ENCODE data around the gene GSS.
"Not testable (repeated sequence)": the region's sequence is repeated elsewhere in the genome, so short reads cannot be mapped to it uniquely, and the experiment has no call there.

Gene GSS

DNA sequence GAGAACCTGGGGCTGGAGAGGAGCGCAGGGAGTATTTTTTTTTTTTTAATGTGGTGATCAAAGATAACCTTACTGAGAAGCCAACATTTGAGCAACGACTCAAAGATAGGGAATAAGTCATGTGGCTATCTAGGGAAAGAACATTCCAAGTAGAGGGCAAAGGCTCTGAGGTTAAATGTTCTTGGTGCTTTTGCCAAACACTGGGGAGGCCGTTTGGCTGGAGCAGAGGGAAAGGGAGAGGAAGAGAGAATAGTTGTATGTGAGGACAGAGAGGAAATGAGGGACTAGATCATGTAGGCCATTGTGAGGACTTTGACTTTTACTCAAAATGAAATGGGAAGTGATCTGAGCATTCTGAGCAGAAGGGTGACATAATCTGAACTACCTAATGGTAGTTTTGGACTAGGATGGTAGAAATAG is 51.4 kb downstream of the GSS start:
- DNase-seq (ENCODE audit: low read depth) = no peak

DNA sequence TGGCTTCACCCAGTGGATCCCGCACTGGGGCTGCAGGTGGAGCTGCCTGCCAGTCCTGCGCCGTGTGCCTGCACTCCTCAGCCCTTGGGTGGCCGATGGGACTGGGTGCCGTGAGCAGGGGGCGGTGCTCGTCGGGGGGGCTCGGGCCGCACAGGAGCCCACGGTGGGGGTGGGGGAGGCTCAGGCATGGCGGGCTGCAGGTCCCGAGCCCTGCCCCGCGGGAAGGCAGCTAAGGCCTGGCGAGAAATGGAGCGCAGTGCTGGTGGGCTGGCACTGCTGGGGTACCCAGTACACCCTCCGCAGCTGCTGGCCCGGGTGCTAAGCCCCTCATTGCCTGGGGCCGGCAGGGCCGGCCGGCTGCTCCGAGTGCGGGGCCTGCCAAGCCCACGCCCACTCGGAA is 56.9 kb downstream of the GSS start:
- DNase-seq (ENCODE audit: low read depth) = not testable (repeated sequence)

DNA sequence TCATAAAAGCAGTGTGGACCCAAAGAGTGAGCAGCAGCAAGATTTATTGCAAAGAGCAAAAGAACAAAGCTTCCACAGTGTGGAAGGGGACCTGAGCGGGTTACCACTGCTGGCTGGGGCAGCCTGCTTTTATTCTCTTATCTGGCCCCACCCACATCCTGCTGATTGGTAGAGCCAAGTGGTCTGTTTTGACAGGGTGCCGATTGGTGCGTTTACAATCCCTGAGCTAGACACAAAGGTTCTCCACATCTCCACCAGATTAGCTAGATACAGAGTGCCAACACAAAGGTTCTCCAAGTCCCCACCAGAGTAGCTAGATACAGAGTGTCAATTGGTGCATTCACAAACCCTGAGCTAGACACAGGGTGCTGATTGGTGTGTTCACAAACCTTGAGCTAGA is 57.5 kb downstream of the GSS start:
- not testable (repeated sequence) for DNase-seq (ENCODE audit: low read depth)

DNA sequence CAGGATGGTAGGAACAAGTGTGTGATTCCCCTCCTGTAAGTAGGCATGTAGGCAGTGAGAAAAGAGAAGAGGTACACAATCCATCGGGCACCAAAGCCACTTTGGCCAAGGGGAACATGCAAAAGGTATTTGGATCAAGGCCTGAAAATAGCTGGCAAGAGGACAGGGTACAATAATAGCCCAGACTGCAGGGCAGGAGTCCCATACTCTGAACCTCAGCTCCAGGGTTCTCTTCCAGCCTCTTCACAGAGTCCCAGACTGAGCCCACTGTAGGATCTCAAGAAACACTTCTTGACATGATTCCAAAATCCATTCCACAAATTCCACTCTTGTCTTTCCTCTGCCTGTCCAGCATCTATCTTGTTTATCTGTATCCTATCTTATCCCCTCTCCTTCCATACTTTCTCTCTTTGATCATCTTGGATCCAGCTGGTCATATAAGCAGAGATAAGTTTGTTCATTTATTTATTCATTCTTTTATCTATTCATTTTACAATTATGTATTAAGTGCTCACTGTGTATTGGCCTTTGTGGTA is 59.5 kb downstream of the GSS start:
- no peak for DNase-seq (ENCODE audit: low read depth)

DNA sequence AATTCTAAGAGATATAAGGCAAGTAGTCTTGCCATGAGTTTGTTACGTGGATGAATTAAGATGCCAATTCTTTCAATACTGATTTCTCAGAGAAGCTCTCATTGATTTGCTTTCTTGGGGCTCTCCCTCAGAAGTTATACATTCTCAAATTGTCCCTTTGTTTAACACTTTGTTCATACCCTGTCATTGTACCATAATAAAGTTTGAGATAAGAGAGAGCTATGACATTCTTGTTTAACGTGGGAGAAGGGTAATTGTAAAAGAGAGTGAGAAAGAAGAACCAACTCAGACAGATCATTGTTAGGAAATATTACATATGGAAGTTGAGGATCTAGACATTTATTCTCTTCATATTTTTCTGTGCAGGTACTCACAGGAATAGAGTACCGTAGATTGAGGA is 60.1 kb downstream of the GSS start:
- DNase-seq (ENCODE audit: low read depth) = no peak

DNA sequence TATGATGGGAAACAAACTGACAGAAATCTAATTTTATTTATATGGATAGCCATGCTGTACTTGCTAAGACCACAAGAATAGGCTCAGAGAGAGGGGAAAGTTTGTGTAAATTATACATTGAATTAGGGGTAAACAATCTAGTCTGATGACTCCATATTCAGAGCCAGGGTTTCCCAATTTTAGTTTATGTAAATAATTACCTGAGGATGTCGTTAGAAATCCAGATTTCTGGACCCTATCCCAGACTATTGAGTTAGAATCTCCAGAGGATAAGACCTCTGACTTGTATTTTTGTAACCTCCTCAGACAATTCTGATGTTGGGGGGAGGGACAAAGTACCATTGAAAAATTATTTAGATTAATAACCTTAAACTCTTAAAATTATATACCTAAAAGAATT is 60.9 kb downstream of the GSS start:
- no peak for DNase-seq (ENCODE audit: low read depth)

DNA sequence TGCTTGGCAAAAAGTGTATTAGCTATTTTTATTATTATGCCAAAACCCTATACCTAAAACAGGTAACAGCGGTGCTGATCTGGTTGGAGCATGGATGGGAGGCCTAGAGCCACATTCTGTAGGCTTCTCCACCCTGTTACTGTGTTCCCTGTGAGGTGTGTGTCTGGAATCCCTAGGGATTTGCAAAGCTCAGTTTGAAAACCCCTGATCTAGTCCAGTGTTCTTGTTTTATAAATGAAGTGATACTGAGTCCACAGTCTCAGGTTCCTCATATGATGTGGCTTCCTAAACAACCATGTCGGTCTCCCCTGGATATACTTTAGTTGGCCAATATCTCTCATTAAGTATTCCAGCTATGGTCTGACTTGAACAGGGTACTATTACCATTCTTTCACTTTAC is 62.9 kb downstream of the GSS start:
- no peak for DNase-seq (ENCODE audit: low read depth)

DNA sequence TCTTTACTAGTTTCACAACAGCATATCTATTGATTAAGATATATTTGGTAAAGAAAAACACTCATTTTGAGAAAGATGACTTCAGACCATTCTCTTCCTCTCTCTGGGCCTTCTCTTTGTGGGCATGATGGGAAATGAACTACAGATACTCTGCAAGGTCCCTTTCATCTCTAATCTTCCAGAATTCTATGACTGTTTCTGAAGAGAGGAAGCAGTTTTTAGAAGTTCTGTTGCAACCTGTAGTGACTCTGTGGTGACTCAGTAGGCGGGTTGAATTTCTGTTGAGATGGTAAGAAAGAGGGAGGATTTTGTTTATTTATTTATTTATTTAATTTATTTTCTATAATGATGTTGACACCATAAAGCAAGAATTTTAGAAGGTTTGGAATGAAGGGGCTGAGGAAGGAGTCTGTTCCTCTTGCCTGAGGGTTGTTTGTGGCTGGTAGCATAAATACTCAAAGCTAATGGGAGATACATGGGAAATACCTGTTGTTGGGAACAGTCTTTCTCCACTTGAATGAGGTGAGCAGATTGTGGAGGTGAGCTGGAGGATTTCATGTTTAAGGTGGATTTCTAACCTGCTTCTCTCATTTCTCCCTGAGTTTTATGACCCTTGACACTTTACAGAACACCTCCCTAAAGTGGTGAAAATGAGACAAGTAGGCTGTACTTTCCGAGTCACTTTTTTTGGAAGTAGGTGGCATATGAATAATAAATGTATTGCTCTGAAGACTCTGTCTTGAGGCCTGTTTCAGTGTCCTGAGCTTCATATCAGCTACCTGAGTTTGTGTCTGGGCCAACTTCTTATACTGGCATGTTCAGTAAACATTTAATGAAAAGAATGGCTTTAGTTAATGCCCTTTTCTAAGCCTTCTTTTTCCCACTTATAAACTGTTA is 64.2 kb downstream of the GSS start:
- no peak for DNase-seq (ENCODE audit: low read depth)

DNA sequence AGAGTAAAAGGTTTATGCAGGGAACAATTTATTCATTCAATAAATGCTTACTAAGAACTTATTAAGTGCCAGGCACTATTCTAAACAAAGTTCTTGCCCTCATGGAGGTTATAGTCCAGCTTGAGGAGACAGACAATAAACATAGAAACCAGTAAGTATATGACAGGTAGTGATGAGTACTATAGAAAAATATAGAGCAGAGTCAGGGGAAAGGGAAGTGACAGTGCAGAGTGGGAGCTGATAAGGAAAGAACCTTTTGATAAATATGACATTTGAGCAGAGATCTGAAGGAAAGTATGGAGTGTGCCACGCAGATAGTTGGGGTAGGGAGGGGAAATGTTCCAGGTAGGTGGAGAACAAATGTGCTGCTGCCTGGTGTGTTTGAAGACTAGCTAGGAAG is 67.1 kb downstream of the GSS start:
- no peak for DNase-seq (ENCODE audit: low read depth)

DNA sequence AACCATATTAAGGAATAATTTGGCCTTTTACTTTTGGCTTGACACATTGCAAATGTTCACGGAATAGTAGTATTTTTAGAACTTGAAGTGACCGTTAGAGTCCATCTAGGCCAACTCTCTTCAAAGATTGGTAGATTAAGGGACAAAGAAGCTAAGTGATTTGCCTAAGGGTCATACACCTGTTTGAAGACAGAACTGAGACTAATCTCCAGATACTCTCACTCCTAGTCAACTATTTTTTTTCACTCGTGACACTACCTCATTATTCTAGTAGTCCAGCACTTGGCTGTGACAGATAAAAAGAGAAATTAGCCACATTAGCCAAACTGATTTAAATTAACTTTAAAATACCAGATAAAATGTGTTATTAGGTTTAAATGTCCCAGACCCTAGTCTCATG is 68.6 kb downstream of the GSS start:
- DNase-seq (ENCODE audit: low read depth) = no peak

DNA sequence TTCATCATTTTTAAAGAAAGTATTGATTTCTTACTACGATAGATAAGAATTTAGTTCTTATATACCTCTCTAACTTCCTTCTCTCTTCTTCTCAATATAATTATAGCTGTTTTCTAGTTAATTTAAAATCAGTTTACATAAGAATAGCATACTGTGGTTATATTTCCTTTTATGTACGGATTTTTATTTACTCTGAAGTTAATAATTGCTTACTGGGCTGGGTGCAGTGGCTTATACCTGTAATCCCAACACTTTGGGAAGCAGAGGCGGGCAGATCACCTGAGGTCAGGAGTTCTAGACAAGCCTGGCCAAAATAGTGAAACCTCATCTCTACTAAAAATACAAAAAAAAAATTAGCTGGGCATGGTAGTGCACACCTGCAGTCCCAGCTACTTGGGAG is 69.5 kb downstream of the GSS start:
- DNase-seq (ENCODE audit: low read depth) = no peak

DNA sequence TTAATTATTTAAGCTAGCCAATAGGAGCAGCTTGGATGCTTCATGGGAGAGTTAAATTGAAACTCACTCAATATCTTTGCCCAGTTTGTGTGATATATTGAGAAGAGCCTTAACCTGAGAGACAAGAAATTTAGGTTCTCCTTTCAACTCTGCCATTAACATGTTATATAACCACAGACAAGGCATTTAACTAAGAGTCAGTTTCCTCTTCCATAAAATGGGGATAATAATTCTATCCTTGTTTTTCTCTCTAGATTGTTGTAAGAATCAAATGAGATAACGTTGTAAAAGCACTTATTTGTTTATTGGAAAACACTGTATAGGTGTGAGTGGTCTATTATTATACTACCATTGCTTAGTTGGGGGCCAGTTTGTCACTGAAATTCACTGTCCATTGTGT is 71.3 kb downstream of the GSS start:
- no peak for DNase-seq (ENCODE audit: low read depth)

DNA sequence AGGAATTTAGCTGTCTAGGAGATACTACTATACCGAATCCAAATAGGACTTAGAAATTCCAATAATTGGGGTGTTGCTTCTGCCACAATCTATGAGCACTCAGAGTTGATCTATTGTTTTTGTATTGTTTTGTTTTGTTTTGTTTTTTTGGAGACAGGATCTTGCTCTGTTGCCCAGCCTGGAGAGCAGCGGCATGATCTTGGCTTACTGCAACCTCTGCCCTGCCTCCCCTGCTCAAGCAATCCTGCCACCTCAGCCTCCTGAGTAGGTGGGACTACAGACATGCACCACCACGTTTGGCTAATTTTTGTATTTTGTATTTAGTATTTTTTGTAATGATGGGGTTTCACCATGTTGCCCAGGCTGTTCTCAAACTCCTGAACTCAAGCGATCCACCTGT is 71.8 kb downstream of the GSS start:
- DNase-seq (ENCODE audit: low read depth) = no peak

DNA sequence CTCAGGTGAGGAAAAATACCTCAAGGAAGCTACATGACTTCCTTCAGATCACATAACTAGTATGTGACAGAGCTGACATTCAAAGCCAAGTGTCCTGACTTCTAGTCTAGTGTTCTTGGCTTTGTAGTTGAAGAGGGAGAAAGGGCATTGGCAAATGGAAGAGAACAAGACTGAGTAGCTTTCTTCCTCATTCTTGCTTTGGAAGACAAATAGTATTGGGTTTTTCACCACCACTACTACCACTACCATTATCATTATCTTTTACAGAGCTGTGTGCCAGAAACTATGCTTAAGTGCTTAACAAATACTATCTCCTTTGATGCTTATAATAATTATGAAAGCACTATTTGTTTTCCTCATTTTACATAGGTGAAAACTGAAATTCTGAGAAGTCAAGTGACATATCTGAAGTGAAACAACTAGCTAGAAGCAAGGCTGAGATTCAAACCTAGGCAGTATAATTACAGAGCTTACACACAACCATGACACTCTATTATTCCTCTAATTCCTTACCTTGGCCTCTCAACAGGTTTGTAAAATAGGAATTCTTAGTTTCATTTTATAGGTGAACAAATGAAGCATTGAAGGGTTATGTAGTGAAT is 72.4 kb downstream of the GSS start:
- DNase-seq (ENCODE audit: low read depth) = no peak

DNA sequence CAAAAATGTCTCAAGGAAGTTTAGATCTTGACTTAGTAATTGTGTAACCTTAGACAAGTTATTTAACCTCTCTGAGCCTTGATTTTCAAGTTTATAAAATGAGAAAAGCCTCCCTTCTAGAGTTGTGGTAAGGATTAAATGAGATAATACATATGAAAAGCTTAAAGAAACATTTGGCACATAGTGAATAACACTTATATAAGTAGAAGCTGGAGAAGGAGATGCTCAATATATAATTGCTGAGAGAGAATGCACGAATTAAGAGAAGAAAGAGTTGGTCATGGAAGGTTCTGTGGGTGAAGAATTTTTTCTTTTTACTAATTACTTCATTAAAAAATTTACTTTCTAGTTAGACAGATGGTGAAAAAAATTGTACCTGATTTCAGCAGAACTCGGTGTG is 73.9 kb downstream of the GSS start:
- no peak for DNase-seq (ENCODE audit: low read depth)

DNA sequence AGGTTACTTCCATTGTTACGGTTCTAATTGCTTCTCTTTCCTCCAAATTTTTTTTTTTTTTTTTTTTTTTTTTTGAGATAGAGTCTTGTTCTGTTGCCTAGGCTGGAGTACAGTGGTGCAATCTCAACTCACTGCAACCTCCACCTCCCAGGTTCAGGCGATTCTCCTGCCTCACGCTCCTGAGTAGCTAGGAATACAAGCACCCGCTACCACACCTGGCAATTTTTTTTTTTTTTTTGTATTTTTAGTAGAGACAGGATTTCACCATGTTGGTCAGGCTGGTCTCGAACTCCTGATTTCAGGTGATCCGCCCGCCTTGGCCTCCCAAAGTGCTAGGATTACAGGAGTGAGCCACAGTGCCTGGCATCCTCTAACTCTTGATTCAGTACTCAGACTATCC is 74.6 kb downstream of the GSS start:
- DNase-seq (ENCODE audit: low read depth) = not testable (repeated sequence)

DNA sequence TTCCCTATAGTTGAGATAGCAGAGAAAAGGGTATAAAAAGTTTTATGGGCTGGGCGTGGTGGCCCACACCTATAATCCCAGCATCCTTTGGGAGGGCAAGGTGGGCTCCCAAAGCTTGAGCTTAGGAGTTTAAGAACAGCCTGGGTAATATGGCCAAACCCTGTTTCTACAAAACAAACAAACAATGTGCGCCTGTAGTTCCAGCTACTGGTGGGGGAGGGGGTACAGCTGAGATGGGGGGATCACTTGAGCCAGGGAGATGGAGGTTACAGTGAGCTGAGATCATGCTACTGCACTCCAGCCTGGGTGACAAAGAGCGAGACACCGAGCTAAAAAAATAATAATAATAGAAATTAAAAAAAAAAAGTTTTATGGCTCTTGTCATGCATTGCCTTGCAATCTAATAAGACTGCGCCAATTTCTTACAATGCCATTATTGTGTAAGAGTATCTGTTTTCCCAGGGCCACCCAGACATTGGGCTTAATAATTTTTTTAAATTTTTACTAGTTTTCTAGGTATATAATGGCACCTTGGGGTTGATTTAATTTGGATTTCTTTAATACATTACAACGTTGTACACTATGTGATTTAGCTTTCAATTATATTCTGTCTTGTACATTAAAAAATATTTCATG is 75.3 kb downstream of the GSS start:
- DNase-seq (ENCODE audit: low read depth) = no peak

Data from activated T-cell treated with anti-CD3 and anti-CD28 coated beads for 1 hour (primary cell).